ENCODE results near the gene CFAP74.

Gene CFAP74

DNA sequence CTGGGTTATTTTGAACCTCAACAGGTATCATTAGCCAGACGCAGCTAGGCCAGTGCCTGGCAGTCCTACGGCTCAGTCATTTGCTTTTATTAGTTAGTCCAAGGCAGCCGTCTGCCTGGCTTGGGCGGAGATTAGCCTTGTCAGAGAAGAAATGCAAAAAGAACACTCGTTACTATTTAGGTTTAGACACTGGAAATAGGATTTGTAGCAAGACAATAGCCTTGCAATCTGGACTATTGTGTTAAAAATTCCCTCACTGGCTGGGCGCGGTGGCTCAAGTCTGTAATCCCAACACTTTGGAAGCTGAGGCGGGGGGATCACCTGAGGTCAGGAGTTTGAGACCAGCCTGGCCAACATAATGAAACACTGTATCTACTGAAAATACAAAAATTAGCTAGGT lies 35.7 kb upstream of the CFAP74 start:
- DNase-seq, result no peak

GRCh38 chr1:2038229-2038628 lies 34.6 kb upstream of the CFAP74 start:
- DNase-seq, result no peak

DNA sequence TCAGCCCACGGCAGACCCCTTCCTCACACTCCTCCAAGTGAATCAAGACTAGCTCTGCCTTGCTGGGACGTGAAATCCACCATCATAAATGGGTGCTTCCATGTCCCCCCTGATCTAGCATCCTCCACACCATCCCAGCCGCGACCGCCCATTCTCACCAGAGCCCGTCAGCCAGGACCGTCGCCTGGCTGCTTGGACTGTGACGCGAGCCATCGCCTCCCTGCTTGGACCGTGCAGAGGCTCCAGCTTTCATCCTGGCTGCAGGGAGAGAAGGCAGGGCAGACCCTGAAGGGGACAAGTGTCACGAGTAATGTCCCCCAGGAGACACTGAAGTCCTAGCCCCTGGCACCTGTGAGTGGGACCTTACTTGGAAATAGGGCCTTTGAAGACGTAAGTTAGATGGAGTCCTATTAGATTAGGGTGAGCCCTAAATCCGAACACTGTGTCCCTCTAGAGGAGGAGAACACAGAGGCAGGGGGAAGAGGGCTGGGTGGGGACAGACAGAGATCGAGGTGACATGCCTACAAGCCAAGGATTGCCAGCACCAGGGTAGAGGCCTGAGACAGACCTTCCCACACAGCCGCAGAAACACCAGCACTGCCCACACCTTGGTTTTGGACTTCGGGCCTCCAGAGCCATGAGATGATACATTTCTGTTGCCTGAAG lies 33.9 kb upstream of the CFAP74 start:
- no peak for DNase-seq

DNA sequence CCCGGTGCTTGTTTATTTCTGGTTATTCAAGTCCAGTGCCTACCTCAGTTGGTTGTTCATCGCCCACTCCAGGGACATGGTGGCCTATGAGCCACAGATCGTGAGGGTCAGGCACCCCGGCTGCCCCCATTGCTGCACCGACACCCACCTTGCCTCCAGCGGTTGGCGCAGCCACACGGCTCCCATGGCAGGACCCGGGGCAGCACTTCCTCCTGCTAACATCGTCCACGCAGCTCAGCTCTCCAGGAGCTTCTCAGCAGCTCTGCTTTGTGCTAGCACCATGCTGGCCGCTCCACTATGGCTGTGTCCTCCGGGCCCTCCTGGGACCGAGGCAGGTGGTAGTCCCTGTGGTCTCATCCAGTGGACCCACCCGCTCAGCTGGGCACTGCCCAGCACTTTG lies 32.7 kb upstream of the CFAP74 start:
- no peak for DNase-seq

- DNase-seq, result no peak
Measured at GRCh38 chr1:2033165-2033564, 29.6 kb upstream of the CFAP74 start.

GRCh38 chr1:2032737-2033136 lies 29.2 kb upstream of the CFAP74 start:
- DNase-seq, result no peak

DNA sequence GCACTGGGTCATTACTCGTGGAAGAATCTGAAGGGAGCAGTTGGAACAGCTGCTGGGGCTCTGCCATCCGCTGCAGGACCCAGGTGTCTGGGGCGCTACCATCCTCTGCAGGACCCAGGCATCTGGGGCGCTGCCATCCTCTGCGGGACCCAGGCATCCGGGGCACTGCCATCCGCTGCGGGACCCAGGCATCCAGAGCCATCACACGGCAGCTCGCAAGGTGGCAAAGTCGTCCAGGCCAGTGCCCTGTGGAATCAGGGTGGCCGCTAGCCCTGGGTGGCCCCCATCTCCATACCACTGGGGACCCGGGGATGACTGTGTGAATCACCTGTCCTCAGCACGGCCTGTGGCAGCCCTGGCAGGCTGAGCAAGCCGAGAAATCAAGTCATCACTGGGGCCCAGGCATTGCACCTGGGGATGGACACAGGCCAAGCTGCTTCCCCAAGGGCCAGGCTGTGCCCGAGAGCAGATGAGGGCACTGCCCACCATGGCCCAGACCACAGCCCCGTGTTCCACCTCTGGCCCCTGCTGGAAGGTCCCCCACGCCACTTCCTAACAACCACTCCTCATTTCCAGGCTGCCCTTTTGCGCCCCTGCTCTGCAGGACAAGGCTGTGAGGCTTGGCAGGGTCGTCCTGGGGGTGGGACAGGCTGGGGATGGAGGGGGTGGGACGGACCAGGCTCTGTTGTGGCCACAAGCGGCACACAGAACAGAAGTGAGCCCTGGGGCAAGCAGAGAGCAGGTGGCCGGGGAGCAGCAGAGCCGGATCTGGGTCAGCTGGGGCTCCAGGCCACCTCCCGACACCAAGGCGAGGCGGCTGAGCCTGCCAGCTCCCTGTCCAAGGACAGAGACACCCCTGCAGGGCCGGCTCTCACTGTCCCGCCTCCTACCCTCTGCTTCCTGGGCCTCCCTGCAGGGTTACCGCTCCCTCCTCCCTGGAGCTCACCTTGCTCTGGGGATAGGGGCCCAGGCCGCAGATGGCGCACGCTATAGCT lies 28.3 kb upstream of the CFAP74 start:
- DNase-seq, result no peak

DNA sequence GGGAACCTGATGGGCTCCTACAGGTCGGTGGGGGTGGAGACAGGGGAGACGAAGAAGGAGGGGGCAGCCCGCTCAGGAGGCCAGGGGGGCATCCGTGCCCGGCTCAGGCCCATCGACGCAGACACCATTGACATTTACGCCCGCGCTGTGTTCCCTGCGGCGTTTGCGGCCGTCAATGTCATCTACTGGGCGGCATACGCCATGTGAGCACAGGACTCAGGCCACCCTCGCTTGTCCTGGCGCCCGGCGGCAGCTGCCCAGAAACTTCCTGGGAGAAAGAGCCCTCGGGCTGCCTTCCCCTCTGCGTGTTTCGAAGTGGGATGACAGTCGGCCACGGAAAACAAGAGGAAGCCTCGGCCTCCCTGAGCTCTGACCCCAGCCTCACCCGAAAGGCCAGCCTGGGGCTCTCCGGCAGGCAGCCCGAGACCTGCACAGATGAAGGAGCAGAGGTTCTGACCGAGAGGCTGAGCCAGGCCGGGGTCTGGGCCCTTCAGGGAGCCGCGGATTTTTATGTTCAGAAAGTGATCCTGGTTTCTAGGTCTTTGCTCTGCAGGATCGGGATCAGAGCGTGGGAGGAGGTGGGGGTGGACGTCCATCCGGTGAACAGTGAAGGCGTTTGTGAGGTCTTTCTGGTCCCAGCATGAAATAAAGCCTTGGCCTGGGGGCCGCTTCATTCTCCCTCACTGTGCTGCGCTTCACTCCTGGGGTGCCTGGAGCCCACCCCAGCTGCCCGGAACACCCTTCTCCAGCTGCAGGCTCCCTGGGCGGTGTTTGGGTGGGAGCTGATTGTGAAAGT lies 26.7 kb upstream of the CFAP74 start:
- no peak for DNase-seq

GRCh38 chr1:2029561-2029960 lies 26.0 kb upstream of the CFAP74 start:
- DNase-seq, result no peak

DNA sequence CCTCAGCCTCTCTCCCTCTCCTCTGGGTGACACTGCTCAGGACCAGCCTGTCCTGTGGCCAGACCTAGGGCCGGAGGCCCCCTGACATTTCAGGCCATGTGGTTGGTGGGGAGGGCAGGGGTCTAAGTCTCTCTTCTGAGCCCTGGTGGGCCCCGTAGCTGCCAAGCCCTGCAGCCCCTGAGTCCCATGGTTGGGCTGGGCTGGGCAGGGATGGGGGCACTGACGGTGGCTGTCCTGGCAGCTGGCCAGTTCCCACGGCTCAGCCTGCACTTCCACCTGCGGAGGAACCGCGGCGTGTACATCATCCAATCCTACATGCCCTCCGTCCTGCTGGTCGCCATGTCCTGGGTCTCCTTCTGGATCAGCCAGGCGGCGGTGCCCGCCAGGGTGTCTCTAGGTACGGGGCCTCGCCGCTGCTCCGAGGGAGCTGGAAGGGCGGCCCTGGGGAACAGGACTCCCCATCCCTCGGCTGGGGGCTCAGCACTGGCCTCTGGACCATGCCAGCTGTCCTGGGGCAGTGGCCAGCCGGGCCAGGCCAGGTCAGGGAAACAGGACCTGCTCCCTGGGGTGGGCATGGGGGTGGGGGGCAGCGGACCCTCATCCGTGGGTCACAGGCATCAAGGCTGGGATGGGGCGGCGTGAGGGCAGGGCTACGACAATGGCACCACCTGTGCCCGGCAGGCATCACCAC lies 25.4 kb upstream of the CFAP74 start:
- no peak for DNase-seq

- DNase-seq, result no peak
Measured at GRCh38 chr1:2027961-2028583, 24.5 kb upstream of the CFAP74 start.

DNA sequence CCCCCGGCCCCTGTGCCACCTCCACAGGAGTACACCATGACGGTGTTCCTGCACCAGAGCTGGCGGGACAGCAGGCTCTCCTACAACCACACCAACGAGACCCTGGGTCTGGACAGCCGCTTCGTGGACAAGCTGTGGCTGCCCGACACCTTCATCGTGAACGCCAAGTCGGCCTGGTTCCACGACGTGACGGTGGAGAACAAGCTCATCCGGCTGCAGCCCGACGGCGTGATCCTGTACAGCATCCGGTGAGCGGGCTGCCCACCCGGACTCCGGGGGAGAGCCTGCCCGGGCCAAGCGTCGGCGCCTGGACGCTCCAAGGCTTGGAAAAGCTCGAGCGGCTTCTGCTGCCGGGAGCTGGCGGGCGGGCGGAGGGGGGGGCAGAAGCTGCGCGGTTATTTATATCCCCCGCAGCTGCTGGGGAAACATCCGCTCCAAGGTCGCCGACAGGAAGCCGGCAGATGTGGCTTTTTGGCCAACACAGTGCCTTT lies 21.9 kb upstream of the CFAP74 start:
- DNase-seq, result peak; percentile 35

- no peak for DNase-seq
Measured at GRCh38 chr1:2024887-2025286, 21.3 kb upstream of the CFAP74 start.

GRCh38 chr1:2024451-2024850 lies 20.9 kb upstream of the CFAP74 start:
- DNase-seq, result no peak

DNA sequence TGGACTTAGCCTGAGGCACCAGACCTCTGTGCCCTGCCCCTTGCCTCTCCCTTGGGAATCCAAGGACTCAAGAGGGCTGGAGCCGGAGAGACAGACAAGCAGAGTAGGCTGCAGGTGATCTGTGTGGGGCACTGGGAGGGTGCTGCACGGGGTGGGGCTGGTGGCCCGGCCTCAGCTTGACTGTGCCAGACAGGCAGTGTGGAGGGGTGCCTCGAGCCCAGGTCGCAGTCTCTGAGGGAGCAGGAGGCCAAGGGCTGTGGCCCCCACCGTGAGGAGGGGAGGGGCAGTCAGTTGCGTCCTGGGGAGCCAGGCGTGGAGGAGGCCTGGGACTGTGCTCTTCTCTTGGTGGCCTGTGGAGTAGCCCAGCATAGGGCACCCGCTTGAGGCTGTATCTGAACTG lies 19.6 kb upstream of the CFAP74 start:
- DNase-seq, result no peak

- DNase-seq, result no peak
Measured at GRCh38 chr1:2022063-2022770, 18.6 kb upstream of the CFAP74 start.

DNA sequence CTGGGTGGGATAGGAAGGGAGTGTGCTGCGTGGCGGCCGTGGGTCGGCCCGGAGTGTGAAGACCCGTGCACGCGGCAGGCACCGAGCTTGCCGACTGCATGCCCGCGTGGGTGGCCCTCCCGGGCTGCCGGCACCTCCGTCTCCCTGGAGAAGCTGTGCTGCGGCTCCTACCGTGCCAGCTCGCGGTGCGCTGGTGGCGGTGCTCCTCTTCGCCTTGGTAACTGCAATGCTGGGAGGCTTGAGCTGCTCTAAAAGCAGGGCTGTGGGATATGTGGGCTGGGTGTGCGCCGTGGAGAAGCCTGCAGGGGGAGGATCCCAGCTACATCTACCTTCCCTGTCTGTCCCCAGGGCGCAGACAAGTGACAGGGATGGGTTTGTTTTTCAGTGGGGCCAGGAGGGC lies 18.0 kb upstream of the CFAP74 start:
- DNase-seq, result no peak

- DNase-seq, result no peak
Measured at GRCh38 chr1:2020310-2020655, 16.7 kb upstream of the CFAP74 start.

DNA sequence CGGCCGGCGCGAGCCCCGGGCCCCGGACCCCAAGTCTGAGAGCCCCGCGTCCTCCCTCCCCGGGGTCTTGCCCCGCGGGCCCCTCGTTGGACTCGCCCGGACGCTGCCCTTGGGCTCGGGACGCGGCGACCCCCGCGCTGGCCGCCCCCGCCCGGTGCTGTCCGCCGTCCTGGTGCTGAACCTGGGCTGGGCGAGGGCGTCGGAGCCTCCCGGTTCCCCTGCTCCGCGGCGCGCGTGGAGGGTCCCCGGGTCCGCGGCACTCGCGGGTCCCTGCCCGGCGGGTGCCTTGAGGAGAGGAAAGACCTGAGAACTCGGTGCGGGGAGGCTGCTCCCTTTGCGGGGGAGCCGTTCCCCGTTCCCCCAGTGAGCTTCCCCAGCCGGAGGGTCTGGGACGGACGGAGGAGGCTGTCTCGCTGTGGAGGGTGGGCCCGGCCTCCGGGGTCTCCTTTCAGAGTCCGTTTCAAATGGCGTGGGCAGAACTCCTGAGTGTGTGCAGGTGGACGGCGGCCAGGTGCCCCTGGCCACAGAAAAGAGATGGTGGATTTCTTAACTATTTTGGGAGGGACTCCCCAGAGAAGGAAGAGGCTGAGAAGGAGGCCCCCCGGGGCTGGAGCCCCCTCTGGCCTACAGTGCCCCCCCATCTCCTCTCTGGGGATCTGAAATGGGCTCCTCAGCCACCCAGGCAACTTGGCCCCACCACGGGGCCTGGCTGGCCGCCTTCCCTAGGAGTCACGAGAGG lies 16.2 kb upstream of the CFAP74 start:
- no peak for DNase-seq

GRCh38 chr1:2019172-2019543 lies 15.6 kb upstream of the CFAP74 start, which contains the start of gene GABRD:
Gene GABRD, plus strand, starts transcription at chr1:2019345. Its CDS starts 79 bp downstream, at chr1:2019424.
- DNase-seq, result peak; percentile 7

All from CD4-positive, alpha-beta T cell treated with Interleukin-6 for 4 hours (primary cell).